GM10248 (cell line): Measurements from ENCODE around the gene MRPL9.

Source experiments
- CTCF ChIA-PET: fragments of 300-600 bp; sonication (Branson Sonifier 250); formaldehyde crosslinking; extraction: SDS; loops from one replicate; lab custom pipeline; 2021; ENCODE audit warnings: antibody characterized with exemption; lab: Yijun Ruan, JAX
- POLR2A ChIA-PET: fragments of 350-650 bp; sonication (Branson Sonifier 250); formaldehyde crosslinking; extraction: SDS; loops from one replicate; lab custom pipeline; 2020; ENCODE audit warnings: antibody characterized with exemption; lab: Yijun Ruan, JAX
- DNase-seq: peaks from one replicate; pipeline ENCODE4 v3.0.0; 2012; ENCODE audit errors: extremely low spot score
- CTCF ChIP-seq: IDR thresholded peaks from 2 replicates; pipeline ENCODE4 v1.5.1; 2012; ENCODE audit warnings: mild to moderate bottlenecking, low read depth; ENCODE audit errors: extremely low read depth, missing control alignments, control extremely low read depth

Gene MRPL9

GRCh38 chr1:151762941-151763921 is at the start of gene MRPL9:
Gene MRPL9 (minus strand): TSS chr1:151763496. CDS start chr1:151763479, 17 bp downstream.
- CTCF ChIA-PET = interaction anchor here (1.0 to 2.8 kb wide), 8 partner anchors 9 to 693 kb away, joined by 3 to 9 read pairs (median 4); partner anchors contain the start of genes GABPB2 and TDRKH

GRCh38 chr1:151811181-151811580 is 47.9 kb upstream of the MRPL9 start:
- CTCF ChIA-PET = interaction anchor here (1.1 to 1.5 kb wide), 4 partner anchors 9 to 48 kb away, joined by 3 to 5 read pairs (median 4); partner anchors contain the start of gene MRPL9
- no peak for TF ChIP-seq CTCF
- POLR2A ChIA-PET = no interaction called here
- DNase-seq = no peak

More at GRCh38 chr1:151762941-151763921, at the start of gene MRPL9:
- DNase-seq = peak; percentile 95
- POLR2A ChIA-PET = interaction anchor here (0.6 kb wide), 2 partner anchors 10 to 87 kb away, joined by 3 to 4 read pairs; no protein-coding TSS in a partner anchor
- no peak for TF ChIP-seq CTCF

GRCh38 chr1:151809985-151810556 is 46.8 kb upstream of the MRPL9 start:
- ChIA-PET CTCF (no interaction called here), POLR2A (no interaction called here)
- no peak for TF ChIP-seq CTCF
- DNase-seq = no peak

GRCh38 chr1:151809290-151809984 is 46.1 kb upstream of the MRPL9 start:
- no peak for TF ChIP-seq CTCF
- ChIA-PET POLR2A (no interaction called here), CTCF (no interaction called here)
- no peak for DNase-seq

- TF ChIP-seq CTCF = no peak
- ChIA-PET POLR2A (no interaction called here), CTCF (interaction anchor here (1.1 to 1.3 kb wide), 3 partner anchors 9 to 29 kb away, joined by 3 read pairs; no protein-coding TSS in a partner anchor)
- no peak for DNase-seq
Measured at GRCh38 chr1:151807766-151808165, 44.5 kb upstream of the MRPL9 start.

- ChIA-PET POLR2A (interaction anchor here (0.6 kb wide), 1 partner anchor 21 kb away, joined by 6 read pairs; no protein-coding TSS in a partner anchor), CTCF (interaction anchor here (1.1 to 1.3 kb wide), 3 partner anchors 8 to 30 kb away, joined by 3 read pairs; no protein-coding TSS in a partner anchor)
- no peak for DNase-seq
- TF ChIP-seq CTCF = no peak
Measured at GRCh38 chr1:151807131-151807530, 43.8 kb upstream of the MRPL9 start.
